ENCODE results near the gene DSCAM. TPM values are rescaled to one million over a fixed set of nuclear protein-coding genes. Genes with fewer than 3 reads are reported as not detected.

Gene DSCAM
- polyA plus RNA-seq, 1 experiment = 0.10 TPM

DNA sequence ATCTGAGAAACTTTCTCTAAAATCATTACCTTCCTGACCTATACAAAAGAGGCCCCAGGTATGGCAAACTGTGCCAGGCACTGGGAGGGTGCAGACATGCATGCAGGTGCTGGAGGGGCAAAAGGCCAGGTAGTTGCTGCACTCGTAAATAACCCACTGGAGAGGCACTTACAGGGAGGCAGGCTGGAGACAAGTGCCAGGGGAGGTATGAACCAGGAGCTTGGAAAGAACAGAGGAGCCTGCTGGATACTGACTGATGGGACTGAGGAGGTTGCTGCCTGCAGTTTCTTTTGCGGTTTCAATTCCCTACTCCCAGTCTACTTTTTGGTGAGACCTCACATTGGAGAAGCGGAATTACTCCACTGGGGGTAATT is 113.9 kb downstream of the DSCAM start:
- no peak overlapping the region for H3K4me3 ChIP-seq (ENCODE audit: low read depth, low read length)
- CTCF ChIA-PET = no interaction called here
- POLR2A ChIA-PET = no interaction called here
- H3K36me3 ChIP-seq (ENCODE audit: control insufficient read depth, insufficient read depth, low read length) = no peaks in the 10 kb centered on the region
- no peaks in the 10 kb centered on the region for H3K27me3 ChIP-seq (ENCODE audit: control insufficient read depth, insufficient read depth, low read length)
- TF ChIP-seq, protein P1, sequence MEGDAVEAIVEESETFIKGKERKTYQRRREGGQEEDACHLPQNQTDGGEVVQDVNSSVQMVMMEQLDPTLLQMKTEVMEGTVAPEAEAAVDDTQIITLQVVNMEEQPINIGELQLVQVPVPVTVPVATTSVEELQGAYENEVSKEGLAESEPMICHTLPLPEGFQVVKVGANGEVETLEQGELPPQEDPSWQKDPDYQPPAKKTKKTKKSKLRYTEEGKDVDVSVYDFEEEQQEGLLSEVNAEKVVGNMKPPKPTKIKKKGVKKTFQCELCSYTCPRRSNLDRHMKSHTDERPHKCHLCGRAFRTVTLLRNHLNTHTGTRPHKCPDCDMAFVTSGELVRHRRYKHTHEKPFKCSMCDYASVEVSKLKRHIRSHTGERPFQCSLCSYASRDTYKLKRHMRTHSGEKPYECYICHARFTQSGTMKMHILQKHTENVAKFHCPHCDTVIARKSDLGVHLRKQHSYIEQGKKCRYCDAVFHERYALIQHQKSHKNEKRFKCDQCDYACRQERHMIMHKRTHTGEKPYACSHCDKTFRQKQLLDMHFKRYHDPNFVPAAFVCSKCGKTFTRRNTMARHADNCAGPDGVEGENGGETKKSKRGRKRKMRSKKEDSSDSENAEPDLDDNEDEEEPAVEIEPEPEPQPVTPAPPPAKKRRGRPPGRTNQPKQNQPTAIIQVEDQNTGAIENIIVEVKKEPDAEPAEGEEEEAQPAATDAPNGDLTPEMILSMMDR (IDR thresholded peaks at IDR 0.05; ENCODE audit: insufficient read depth, low read depth, low read length) = no peak
- DNase-seq (ENCODE audit: low read depth) = no peak

DNA sequence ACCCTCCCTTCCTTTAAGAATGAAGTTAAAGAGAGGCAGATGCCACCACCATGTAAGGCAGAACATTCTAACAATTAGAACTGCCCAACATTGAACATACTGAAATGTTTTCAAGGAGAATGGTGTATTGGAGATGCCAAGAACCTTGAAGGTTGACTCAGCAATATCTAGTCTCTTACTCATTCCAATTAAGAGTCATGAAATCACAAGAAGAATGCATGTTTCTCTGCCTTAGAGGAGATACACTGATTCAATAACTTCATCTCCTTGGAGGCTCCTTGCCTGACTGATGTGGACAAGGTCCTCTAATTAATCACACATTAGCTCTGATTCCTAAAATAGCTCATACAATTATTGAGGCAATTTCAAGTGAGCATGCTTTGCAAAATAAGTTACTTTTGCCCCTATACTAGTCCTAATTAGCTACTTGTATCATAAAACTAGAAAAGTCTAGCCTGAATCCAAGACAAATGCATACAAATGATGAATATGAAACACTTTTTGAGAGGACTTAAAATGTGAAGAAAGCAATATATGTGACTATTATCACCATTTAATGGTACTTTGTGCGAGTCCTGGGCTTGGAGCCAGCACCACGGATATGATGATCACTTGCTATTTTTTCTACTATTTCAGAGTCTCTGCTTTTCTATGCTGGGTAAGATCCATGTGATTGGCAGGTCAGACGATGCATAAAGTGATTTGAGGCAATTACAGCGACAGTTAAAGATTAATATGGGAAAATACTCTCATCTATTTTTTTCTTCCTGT is 114.5 kb downstream of the DSCAM start:
- peak; percentile 33 for DNase-seq (ENCODE audit: low read depth)
- ChIA-PET POLR2A (no interaction called here), CTCF (no interaction called here)
- TF ChIP-seq, protein P1 (IDR thresholded peaks at IDR 0.05; ENCODE audit: insufficient read depth, low read depth, low read length) = no peak
- Histone ChIP-seq H3K27me3 (ENCODE audit: control insufficient read depth, insufficient read depth, low read length) (no peaks in the 10 kb centered on the region), H3K4me3 (ENCODE audit: low read depth, low read length) (no peak overlapping the region), H3K36me3 (ENCODE audit: control insufficient read depth, insufficient read depth, low read length) (no peaks in the 10 kb centered on the region)

DNA sequence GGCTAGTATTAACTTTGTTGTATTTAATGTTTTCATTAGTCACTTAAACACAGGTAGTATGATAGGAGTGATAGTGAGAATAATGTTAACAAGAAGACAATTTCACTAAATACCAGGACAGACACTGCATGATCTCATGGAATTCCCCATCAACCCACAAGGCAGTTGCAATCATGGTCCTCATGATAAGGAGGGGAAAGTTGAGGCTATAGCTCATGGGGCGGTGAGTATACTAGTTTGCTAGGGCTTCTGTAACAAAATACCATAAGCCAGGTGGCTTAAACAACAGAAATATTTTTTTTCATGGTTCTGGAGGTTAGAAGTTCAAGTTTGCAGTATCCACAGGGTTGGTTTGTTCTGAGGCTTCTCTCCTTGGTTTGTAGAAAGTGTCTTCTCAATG is 115.8 kb downstream of the DSCAM start:
- POLR2A ChIA-PET = no interaction called here
- H3K27me3 ChIP-seq (ENCODE audit: control insufficient read depth, insufficient read depth, low read length) = no peaks in the 10 kb centered on the region
- CTCF ChIA-PET = interaction anchor here (0.9 kb wide), 1 partner anchor 17 kb away, joined by 3 read pairs; no protein-coding TSS in a partner anchor
- H3K4me3 ChIP-seq (ENCODE audit: low read depth, low read length) = no peak overlapping the region
- no peak for DNase-seq (ENCODE audit: low read depth)
- TF ChIP-seq, protein P1 (IDR thresholded peaks at IDR 0.05; ENCODE audit: insufficient read depth, low read depth, low read length) = no peak
- no peaks in the 10 kb centered on the region for H3K36me3 ChIP-seq (ENCODE audit: control insufficient read depth, insufficient read depth, low read length)

DNA sequence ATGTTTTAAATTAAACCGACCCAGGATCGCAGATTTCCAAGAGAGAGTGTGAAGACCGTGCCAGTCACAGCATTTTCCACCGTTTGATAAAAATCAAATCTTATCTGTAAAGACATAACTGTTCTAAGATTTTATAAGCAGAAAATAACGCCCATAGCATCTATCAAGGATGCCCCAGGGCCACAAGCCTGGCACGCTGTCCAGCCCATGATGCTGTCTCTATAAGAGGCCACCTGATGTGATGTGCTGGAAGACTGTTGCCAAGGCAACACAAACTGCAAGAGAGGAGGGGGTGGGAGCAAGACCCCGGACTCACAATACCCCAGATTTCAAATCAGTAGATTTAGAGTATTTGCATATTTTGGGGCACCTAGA is 116.5 kb downstream of the DSCAM start:
- ChIA-PET CTCF (no interaction called here), POLR2A (no interaction called here)
- DNase-seq (ENCODE audit: low read depth) = no peak
- Histone ChIP-seq H3K36me3 (ENCODE audit: control insufficient read depth, insufficient read depth, low read length) (no peaks in the 10 kb centered on the region), H3K27me3 (ENCODE audit: control insufficient read depth, insufficient read depth, low read length) (no peaks in the 10 kb centered on the region), H3K4me3 (ENCODE audit: low read depth, low read length) (no peak overlapping the region)
- TF ChIP-seq, protein P1 (IDR thresholded peaks at IDR 0.05; ENCODE audit: insufficient read depth, low read depth, low read length) = no peak

DNA sequence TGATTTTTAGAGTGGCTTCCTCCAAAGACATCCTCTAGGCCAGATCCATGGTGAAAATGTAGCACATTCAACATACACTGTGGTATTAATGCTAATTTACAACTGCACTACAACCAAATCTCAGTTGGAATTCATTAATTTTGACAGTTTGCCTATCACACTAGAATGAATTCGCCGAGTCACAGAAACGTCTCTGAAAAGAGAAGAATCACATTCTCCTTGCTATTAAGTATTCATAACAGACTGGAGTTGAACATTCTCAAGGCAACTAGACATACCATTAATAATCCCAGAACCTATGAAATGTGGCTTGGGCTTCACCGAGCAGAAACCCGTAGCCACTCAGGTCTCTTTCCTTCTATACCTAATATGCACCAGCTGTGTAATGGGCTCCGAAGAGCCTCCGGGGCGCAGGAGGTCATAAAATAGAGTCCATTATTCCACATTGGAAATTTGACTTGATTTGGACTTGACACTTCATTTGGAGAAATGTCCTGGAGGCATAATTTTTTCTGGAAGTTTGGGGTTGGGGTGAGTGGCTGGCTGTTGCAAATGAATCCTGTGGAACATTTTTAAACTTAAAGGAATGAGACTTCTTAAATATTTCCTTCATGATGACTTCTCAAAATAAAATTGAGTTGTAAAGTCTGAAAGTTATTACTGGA is 117.1 kb downstream of the DSCAM start:
- TF ChIP-seq, protein P1 (IDR thresholded peaks at IDR 0.05; ENCODE audit: insufficient read depth, low read depth, low read length) = no peak
- no peak overlapping the region for H3K4me3 ChIP-seq (ENCODE audit: low read depth, low read length)
- CTCF ChIA-PET = no interaction called here
- peak; percentile 56 for DNase-seq (ENCODE audit: low read depth)
- no peaks in the 10 kb centered on the region for H3K27me3 ChIP-seq (ENCODE audit: control insufficient read depth, insufficient read depth, low read length)
- no peaks in the 10 kb centered on the region for H3K36me3 ChIP-seq (ENCODE audit: control insufficient read depth, insufficient read depth, low read length)
- POLR2A ChIA-PET = no interaction called here
